ENCODE measurements around the gene ATF3.

- TF ChIP-seq, protein P1, sequence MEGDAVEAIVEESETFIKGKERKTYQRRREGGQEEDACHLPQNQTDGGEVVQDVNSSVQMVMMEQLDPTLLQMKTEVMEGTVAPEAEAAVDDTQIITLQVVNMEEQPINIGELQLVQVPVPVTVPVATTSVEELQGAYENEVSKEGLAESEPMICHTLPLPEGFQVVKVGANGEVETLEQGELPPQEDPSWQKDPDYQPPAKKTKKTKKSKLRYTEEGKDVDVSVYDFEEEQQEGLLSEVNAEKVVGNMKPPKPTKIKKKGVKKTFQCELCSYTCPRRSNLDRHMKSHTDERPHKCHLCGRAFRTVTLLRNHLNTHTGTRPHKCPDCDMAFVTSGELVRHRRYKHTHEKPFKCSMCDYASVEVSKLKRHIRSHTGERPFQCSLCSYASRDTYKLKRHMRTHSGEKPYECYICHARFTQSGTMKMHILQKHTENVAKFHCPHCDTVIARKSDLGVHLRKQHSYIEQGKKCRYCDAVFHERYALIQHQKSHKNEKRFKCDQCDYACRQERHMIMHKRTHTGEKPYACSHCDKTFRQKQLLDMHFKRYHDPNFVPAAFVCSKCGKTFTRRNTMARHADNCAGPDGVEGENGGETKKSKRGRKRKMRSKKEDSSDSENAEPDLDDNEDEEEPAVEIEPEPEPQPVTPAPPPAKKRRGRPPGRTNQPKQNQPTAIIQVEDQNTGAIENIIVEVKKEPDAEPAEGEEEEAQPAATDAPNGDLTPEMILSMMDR (IDR thresholded peaks at IDR 0.05): no peak
- no peak for TF ChIP-seq POLR2A (IDR thresholded peaks at IDR 0.05)
Measured at GRCh38 chr1:212587888-212588510, 20.6 kb upstream of the ATF3 start.
